ENCODE data around the gene ZBTB7C. TPM values are rescaled to one million over a fixed set of nuclear protein-coding genes. Genes with fewer than 3 reads are reported as not detected.
A peak's percentile ranks its signal among the peaks of the same experiment; 100 is the strongest.

ZBTB7C gene
- total RNA-seq, 1 donor from 2014 or later, result under 0.01 TPM

DNA sequence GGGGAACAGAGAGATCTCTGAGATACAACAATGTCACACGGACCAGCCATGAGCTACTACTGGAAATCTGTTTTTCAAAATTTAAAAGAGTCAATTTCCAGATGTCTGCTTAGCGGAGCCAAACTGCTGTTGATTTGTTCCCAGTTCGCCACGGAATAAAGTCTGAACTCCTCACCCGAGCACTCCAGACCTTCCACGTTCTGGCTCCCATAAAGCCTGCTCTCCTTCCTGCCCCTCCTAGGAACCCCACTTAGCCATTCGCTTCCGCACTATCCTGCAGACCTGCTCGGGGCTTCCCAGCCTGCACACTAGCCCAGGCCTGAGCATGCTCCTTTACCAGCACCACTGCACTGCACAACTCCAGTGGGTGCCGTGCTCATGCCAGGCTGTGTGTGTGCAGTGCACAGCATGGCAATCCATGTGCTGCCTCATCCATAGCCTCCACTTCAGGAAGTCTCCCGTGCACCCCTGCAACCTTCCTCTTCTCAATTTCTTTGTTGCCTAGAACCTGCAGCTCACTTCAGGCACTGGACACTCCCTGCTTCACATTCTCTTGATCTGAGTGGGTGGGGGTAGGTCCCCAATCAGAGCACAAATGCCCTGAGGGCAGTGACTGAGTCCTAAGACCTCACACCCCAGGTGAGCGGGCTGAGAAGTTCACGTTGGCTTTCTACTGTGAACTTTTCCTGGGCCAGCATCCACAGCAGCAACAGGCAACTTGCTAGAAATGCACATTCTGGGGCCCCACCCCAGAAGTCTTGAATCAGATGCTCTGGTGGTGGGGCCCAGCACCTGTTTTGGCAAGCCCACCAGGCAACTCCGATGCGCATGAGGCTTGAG lies 53.7 kb downstream of the ZBTB7C start:
- DNase-seq (ENCODE audit: low read depth in 2 of 2), result no peak

DNA sequence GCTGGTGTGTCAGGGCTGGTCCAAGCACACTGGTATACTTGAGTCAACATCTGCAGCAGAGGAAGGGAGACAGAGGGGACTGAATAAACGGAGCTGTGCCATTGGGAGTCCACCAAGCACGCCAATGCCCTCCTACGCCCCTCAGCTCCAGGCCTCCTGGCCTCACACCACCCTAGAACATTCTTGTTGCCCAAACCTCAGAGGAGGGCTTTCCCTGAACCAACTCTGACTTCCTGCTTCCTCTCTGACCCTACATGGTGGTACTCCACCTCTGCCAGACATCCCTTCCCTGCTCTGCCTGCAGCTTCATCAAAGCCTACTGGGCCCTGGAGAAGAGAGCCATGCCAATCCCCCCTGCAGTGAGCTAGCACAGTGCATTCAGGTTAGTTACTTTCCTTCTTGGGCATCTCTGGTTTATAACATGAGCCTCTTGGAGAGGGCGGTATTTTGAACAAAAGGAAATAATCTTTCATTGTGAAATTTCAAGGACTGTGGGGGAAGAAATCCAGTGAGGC lies 54.4 kb downstream of the ZBTB7C start:
- no peak for DNase-seq (ENCODE audit: low read depth in 2 of 2)

DNA sequence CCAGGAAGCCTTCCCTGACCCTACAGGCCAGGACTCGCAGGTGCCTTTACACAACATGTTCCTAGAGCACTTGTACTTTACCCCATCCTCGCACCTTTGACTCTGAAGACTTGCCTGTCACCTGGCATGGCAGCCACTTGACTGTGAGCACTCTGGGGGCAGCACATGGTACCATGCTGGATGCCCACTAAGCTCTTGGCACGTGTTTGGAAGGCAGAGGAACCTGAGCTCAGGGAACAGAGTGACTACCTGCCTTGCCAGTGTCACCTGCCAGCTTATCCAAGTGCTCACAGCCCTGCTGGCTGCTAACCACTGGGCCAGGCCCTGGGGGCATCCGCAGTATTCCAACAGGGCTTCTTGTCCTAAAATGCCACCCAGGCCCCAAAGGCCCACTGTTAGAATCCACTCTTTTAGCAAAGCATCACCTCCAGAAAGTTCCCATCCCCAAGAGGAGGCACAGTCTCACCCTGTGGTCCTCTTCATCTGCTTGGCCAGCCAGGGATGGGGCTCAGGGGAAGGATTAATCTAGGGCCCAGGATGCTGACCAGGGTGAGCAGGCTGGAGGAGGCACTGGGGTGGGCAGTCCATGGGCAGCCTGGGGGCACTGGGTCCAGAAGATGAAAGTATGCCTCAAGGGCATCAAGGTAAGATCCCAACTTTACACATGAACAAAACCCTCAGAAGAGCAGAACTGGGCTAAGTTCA lies 57.0 kb downstream of the ZBTB7C start:
- no peak for DNase-seq (ENCODE audit: low read depth in 2 of 2)

DNA sequence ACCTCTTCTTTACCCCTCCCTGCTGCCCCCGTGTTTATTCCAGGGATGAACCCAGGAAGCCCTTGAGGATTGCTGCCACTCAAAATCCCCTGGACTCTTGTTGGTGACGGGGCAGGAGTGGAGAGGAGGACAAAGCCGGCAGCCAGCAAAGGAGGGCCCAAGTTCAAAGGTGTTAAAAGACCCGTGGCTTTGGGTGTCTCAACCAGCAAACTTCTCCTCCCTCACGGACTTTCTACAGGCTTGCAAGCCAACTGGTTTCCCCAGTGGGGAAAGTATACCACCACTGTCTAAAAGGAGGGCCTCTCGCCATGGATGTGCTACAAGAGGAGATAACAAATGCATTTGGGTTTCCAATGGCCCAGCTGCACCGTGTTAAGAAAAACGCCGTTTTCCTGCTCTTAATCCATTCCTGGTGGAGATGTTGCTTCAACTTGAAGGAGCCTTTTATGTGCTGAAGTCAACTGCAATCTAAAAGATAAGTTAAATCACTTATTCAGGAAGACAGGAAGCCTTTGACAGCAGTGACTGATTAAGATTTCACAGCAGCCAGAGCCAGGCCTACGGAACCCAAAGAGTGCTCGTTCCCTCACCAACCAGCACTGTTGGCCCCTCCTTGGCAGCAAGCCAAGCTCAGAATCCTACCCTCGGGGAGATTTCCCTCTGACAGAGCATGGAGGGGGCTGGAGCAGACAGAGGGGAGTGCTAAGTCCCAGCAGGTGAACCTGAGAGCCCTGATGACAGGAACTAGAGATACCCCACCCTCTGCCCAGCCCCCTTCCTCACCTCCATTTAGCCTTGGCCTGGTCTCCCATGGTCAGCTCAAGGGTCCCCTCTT lies 57.8 kb downstream of the ZBTB7C start:
- DNase-seq (ENCODE audit: low read depth in 2 of 2), result no peak

DNA sequence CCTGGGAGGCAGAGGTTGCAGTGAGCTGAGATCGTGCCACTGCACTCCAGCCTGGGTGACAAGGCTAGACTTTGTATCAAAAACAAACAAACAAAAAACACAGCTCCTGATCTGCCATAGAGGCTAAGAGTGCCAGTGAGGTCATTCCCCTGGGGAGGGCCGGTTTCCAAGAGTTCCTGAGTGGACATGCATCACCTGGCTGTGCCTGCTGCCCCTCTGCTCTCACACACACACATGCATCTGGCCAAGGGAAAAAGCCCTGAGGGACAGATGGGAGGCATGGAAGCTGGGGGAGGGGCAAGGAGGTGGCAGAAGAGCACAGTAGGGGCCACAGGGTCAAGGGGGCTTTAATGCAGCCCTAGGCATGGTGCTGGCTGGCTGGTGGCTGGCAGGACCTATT lies 60.4 kb downstream of the ZBTB7C start:
- DNase-seq (ENCODE audit: low read depth in 2 of 2), result no peak

DNA sequence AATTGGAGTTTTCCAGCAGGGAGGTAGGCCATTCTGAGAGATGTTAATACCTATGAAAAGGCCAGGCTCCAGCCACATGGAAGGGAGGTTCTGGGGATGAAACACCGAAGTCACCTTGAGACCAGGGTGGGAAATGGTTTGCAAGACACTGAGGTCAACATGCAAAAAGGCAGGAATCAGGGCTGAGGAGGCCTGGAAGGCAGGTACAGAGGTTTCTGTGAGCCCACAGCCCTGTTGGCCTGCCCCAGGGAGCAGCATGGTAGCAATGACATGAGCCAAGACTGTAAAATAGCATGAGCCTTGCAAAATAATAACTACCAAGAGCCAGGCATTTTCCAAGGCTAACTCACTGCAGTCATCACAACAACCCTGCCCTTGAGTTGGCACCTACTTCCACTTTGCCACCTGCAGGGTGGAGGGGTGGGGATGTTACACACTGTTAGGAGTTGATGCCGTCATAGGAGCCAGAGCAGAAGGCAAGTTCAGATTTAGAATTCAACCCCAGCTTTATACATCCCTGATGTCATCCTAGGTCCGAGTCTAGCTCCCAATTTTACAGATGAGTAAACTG lies 61.3 kb downstream of the ZBTB7C start:
- no peak for DNase-seq (ENCODE audit: low read depth in 2 of 2)

DNA sequence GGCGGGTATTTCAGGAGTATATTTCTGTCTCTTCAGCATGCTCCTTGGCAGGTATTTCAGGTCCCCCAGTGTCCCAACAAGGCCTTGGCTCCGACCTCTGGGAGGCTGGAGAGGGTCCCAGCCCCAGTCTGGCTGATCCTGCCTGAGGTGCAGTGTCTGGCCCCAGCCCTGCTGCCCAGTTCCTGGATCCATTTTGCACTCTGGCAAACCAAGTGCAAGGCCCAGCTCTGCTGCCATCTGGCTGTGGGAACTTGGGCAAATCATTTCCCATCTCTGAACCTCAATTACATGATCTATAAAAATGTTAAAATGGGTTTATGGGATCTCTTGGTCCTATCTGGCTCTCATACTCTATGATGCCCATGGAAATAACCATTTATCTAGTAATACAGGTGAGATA lies 63.6 kb downstream of the ZBTB7C start:
- peak; percentile 6 to 11 for DNase-seq (ENCODE audit: low read depth in 2 of 2)

DNA sequence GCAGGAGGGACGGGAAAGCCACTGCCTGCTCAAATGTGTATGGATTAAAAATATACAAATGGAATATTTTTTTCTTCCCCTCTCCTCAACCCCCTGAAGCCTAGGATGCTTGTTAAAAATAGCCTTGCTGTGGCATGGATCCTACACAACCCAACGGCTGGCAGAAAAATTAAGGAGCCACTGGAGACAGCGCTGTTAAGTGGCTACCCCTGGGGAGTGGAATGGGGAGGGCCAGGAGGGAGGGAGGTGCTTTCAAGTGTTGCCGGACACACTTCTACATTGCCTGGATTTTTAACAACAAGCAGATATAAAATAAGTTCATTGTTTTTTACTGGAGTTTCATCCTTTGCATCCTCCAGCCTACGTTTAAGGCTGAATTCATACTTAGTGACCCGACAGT lies 66.6 kb downstream of the ZBTB7C start:
- DNase-seq (ENCODE audit: low read depth in 2 of 2), result no peak

DNA sequence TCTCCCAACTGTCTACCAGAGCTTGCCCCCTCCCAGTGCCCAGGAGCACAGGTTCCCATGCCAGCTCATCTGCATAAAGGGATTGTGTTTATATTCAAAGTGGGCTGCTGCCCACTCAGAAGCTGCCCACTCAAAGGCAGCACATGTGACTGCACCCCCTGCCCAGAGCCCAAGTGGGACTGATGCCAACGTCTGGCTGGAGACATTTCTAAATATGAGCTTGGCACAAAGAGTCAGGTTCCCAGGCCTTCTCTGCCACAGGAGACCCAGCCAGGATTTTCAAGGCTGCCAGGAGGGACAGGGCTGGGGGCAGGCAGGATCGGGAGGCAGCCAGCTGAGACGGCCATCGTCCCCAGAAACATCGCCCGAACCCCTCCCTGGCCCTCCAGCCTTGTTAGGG lies 67.1 kb downstream of the ZBTB7C start:
- no peak for DNase-seq (ENCODE audit: low read depth in 2 of 2)

DNA sequence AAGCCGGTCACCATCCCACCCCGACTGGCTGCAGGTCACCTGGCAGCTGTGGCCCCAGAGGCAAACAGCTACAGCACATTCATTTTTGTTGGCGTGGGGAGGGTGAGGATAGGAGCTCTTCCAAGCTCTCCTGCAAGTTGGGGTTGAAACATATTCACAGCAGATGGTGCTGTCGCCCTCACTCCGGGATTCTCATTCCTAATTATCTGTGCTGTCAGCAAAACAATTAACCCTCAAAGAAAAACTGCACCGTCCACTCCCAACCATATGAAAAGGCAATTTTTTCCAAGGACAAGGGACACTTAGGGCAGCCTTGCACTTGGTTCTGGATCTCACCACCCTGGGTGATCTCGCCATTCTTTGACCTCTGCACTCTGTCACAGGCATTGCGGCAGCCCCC lies 68.6 kb downstream of the ZBTB7C start:
- no peak for DNase-seq (ENCODE audit: low read depth in 2 of 2)

DNA sequence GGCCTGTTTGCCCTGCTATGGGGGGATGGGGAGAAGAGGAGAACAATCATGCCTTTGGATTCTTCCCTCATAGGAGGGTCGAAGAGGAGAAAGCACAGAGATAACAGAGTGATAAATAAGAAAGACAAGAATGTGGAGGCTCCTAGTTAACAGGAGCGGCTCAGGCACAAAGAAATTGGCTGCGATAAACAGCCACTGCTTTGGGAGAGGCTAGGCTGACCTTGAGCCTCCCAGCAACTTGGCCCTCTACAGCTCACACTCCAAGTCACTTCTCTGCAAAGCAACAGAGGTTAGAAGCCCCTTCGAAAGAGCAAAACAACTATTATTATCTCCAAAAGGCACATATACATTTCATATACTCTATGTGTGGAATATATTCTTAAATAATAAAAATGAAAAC lies 69.5 kb downstream of the ZBTB7C start:
- DNase-seq (ENCODE audit: low read depth in 2 of 2), result no peak

DNA sequence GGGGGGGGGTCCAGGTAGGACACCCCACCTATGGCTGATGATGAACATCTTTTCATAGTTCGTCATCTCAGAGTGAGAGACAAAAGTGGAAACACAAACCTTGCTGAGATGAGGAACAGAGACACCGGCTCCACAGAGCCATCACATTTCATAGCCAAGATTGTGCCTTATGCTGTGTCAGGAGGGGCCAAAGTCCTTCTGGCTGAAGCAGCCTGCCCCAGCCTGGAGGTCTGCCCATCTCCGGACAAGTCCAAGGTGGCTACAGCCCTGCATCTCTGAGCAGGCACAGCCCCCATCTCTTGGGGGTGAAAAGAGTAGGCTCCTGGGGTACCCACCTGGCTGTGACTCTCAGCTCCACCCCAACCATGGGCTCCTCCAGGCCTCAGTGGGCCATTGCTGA lies 70.3 kb downstream of the ZBTB7C start:
- DNase-seq (ENCODE audit: low read depth in 2 of 2), result no peak

DNA sequence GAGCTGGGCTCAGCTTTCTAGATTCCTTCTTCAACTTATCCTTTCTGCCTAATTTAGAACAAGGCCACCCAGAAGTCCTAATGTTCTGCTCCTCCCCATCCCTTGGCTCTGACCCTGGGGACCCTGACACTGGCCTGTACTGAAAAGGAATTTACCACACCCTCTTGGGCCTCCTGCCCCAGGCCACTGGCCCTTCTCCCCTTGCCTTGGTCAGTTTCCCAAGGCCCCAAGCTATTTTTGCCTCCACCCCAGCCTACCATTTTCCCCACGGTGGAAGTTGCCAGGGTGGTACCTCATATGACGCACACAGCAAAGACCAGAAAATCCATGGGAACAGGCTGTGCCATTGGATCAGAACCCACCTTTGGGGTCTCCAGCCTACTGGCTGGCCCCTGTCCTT lies 72.1 kb downstream of the ZBTB7C start:
- DNase-seq (ENCODE audit: low read depth in 2 of 2), result no peak

DNA sequence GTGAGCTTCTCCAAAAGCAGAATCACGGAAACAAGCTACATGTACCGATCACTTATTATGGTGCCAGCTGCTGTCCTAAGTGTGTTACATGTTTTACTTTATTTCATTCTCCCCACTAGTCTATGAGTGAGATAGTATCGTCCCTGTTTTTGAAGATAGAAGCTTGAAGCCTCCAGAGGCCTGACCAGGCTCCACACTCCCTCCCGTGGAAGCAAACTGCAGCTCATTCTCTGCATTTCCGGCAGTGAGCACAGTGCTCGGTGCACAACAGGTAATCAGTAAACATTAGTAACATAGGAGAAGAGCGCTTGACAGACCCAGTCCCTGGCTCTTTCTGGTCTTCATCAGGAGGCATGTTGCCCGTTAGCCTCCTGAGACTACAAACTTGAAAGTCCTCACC lies 72.9 kb downstream of the ZBTB7C start:
- DNase-seq (ENCODE audit: low read depth in 2 of 2), result no peak

DNA sequence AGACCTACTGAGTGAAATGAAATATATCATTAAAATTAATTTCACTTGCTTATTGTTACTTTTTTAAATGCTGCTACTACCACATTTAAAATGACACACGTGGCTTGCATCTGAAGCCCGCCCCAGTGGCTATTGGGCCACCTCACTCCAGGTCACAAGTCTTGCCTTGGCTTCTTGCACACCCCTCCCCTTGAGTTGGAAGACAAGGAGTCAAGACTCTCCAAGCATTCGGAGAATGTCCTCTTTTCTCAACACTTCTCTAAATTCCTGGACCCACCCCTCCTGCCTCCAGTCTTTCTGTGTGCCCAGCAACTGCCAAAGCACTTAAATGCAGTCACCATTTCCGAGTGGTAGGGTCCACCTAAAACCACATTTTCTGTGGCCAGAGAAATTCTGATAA lies 73.4 kb downstream of the ZBTB7C start:
- no peak for DNase-seq (ENCODE audit: low read depth in 2 of 2)

DNA sequence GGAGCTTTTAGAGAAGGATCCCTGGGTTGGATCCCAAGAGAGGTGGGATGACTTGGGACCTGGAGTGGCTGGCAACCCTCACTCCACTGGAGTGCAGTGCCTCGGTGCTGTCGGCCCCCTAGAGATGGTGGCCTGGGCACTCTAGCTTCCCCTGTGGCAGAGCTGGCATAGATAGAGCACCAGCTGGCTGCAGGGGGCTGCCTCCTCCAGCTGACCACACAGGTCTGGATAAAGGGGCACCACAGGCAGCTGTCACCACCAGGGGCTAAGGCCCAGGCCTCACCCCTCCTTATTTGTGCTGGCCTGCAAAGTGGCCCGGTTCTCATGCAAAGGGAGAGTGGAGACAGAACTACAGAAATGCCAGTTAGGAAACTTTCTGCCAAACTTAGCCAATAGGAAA lies 74.3 kb downstream of the ZBTB7C start:
- no peak for DNase-seq (ENCODE audit: low read depth in 2 of 2)

DNA sequence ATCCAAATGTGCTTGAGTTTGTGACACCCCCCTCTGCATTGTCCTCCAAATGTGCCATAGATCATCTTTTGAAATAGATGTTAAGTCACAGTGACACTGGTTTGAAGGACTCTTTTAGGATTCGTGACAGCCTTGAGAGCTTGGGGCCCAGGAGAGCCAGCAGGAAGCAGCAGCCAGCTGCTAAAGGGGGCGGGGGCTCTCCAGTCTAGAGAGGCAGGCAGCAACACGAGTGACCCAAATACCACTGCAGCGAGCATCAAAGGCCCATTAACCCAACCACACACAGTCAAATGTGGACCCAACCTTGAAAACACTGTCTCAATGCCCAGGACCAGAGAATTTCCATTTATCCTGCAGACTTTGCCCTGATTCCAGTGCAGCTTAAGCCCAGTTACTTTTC lies 75.6 kb downstream of the ZBTB7C start:
- no peak for DNase-seq (ENCODE audit: low read depth in 2 of 2)

DNA sequence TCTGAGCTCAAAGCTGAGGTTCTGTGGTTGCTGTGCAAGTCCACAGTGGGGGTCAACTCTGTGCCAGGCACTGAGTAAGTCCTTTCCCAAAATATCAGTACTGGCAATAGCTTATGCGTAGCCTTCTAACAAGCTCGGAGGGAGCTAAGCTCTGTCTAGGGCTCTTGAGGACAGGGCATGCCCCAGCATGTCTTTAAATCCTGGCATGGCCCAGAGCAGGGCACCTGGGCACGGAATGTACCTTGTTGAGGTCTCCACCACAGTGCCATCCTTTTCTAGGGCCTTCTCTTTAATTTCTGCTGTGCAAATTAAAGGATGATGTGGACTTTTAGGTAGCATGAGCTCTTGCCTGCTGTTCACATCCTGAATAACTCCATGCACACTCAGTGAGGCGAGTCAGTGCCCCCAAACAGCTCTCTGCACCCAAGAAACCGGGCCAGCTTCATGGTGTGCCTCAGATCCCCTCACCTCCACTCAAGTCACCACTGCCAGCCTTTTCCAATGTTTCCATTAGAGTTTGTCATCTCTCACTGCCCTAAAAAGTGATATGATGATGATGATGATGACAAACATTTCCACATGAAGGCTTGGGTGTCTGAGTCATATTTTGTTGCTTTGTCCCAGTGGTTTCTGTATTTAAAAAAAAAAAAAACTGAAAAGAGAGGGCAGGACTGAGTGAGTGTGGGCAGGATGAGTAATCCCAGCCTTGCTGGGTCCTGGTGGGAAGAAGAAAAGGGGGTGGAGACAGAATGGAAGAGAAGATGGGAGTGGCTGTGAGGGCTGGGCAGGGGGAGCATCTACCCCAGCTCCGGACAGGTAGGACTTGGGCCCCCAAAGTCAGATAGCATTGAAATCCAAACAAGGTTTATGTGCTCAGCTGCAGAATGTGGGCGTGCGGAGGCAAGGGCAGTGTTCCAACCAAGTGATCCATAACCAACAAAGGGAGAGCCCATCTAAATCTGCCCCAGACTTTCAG lies 78.9 kb downstream of the ZBTB7C start:
- DNase-seq (ENCODE audit: low read depth in 2 of 2), result peak in 1 of 2 donors; percentile 22

DNA sequence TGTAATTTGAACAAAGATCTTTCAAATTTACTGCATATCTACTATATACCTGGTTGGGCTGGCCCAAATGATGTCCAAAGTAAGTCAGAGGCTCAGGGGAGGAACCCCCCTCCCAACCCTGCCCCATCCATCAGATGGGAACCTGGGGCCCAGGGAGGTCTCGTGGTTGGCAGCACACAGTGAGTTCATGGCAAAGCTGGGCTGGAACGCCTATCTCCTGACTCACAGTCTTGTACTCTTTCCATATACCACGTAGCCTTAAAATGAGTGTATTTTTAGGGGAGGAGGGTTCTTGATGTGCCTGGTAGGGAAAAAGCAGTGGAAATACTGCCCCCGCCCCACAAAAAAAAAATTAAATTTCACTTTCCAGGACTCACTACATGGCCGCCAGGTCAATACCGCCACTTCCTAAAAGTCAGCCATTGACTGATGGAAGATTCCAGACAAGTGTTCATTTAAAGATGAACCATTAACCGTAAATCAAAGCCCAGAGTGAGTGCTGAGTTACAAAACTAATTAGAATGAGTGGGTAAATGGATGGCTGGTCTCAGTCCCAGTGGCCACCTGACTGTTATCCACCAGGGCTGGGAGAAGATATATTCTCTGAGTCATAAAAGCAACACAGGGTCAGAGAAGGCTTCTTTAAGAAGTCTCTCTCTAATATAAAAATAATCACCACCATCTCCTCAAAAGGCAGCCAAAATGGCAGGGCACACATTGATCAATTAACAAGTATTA lies 80.5 kb downstream of the ZBTB7C start:
- DNase-seq (ENCODE audit: low read depth in 2 of 2), result no peak

All from lung microvascular endothelial cell (primary cell).